Epidermal melanocyte (primary cell): Measurements from ENCODE around the gene MARCHF11.

Source experiments
- DNase-seq: peaks from one replicate; pipeline ENCODE4 v3.0.0; 2011; ENCODE audit warnings: low spot score; ENCODE audit not compliant: insufficient read length

MARCHF11 gene, protein sequence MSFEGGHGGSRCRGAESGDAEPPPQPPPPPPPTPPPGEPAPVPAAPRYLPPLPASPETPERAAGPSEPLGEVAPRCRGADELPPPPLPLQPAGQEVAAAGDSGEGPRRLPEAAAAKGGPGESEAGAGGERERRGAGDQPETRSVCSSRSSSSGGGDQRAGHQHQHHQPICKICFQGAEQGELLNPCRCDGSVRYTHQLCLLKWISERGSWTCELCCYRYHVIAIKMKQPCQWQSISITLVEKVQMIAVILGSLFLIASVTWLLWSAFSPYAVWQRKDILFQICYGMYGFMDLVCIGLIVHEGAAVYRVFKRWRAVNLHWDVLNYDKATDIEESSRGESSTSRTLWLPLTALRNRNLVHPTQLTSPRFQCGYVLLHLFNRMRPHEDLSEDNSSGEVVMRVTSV

DNA sequence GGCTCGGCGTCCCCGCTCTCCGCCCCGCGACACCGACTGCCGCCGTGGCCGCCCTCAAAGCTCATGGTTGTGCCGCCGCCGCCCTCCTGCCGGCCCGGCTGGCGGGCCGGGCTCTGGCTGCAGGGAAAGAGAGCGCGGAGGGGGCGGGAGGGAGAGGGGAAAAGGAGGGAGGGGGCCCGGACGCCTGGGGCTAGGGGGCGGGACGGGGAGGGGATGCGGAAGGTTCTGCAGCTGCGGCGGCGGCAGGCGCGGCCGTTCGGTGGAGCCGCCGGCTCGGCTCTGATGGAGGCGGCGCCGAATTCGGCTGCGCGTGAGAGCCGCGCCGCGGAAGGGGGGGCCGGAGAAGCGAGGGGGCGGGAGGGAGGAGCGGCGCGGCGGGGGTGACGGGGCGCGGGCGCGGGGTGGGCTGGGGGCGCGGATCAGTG is at the start of gene MARCHF11:
Gene MARCHF11 (minus strand): TSS at position 281 of the 425 bp plus-strand sequence. CDS start 216 bp downstream, at position 65.
- no peak for DNase-seq

DNA sequence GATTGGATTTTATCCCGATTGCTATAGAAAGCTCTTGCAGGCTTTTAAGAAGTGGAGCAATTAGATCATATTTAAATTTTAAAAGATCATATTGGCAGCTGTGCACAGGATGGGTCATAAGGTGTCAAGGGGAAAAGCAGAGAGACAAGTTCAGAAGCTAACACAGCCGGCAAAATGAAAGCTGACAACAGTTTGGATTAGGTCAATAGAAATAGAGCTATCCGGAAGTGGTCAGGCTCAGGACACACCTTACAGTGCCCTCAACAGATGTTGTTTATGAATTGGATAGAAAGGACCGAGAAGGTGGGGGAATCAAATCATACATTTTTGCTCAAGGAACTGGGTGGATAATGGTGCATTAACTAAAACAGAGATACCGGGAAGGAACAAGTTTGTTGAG is 46.3 kb upstream of the MARCHF11 start:
- DNase-seq, result no peak

DNA sequence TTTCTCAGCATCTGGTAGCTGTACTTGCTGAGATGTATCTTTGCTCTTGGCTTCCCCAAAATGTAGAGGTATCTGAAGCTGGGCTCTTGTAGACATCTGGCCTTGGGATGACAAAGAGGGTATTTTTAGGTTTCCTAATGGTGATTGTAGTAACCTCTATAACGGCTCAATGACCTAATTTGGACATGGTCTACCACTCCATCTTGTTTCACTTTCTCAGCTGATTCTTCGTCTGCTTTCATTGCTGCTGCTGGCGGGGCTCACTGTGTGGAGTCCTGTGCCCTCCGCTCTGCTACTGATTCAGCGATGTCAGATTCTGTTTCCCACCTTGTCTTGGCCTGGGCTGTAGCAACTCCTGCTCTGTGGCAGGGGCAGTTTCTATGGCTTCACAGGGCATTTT is 12.7 kb upstream of the MARCHF11 start:
- no peak for DNase-seq

DNA sequence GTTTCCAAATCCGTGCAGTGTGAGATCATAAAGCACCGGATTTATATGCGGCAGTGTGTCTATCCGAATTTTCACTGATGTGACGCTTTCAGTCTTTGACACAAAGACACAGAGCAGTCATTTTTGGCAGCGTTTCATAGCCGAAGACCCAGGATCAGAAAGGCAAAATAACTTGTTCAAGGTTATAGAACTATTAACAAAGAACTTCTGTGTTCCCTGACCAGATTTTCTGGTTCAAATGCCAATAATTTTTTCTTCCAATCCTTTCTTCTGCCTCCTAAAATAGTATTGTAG is 1.1 kb upstream of the MARCHF11 start:
- no peak for DNase-seq

DNA sequence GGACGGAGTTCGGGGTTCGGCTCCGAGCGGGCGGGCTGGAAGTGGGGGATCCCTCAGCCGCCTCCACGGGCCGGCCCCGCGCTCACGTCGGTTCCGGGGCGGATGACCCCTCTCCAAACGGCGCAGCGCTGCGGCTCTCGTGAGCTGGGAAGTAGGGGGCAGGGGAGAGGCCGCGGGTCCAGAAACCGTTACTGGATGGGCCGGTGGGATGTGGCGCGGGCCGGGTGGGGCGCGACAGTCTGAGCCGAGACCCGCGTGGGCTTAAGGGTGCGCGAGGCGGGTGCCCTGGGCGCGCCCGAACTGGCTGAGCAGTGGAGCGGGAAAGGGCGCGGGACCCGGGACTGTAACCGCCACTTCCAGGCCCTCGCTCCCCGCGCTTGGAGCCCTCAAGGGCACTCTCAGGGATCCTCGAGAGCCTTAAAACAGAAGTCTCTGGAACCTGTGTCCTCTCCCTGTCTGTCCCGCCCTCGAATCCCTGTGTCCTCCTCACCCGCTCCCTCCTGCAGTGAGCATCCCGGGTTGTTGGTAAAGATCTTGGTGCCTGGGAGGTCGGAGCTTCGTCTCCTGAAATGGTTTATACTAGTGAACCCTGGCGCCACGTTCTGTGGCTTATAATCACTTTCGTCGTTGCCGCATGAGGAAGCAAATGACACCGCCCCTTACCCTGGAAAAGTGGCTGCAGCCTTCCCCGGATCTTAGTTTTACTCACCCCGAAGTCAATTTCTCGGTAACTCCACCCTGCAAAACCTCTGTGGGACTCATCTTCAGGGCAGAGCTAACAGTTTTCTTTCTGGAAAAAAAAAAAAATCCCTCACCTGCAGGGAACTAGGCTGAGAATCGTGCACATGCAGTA is 571 bp upstream of the MARCHF11 start:
- no peak for DNase-seq

DNA sequence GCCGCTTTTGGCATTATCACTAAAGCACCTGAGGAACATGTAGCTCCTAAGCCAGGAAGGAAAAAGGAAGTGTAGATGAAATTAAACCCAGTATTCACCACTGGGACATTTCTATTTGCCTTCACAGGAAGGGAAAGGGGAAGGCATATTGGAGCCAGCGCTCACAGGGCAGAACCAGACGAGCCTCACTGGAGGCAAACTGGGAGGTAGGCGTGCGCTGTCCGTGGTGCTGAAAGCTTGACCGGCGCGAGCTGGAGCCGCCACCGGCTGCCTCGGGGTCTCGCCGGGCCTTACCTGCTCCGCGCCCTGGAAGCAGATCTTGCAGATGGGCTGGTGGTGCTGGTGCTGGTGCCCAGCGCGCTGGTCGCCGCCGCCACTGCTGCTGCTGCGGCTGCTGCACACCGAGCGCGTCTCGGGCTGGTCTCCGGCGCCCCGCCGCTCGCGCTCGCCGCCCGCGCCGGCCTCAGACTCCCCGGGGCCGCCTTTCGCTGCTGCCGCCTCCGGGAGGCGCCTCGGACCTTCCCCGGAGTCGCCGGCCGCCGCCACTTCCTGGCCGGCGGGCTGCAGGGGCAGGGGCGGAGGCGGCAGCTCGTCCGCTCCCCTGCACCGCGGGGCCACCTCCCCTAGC is 732 bp downstream of the MARCHF11 start:
- peak; percentile 27 for DNase-seq

DNA sequence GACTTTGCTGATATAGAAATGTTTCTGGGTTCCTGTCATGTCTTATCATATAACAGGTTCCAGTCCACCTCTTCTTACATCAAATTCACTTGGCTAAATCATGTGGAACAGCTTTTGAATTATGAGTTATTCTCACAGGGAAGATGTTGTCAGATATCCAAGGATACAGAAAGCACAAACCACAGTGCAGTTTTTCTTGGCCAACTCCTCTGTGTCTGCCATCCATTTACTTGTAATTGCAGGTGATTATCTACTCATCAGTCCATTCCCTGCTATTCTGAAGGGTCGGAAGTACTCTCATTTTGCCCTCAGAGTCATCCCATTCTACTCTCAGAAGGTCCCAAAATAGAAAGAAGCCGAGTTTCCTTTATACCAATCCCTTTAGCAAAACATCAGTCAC is 10.0 kb downstream of the MARCHF11 start:
- no peak for DNase-seq

DNA sequence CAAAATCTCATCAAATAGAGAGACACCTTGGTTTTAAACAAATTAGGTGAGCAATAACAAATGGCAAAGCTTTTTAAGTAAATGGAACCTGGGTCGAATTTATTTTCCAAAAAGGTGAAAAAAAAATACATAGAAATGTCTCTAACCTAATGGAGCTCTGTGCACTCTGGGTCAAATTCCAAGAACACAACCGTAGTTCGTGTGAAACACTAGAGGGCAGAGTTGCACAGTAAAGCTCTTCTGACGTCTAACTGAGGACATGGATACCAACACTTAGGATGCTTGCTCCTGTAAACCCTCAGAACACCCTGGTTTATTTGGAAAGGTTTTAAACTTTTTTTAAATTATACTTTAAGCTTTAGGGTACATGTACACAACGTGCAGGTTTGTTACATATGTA is 18.9 kb downstream of the MARCHF11 start:
- peak; percentile 45 for DNase-seq

DNA sequence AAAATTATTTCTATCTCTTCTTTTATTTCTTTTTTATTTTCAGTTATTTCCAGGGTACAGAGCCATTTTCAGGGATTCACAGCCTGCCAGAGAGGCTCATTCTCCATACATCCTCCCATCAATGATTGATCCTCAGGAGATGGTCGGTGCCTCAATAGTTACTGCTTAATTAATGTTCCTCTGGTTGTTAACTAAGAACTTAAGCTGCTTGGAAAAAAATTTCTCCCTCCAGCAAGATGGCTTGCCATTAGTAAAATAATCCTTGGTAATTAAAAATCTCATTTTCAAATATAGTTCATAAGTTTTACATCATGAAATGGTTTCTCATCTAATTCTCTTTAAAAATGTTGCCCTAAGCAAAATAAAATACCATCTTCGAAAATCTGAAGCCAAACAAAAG is 20.0 kb downstream of the MARCHF11 start:
- DNase-seq, result no peak

DNA sequence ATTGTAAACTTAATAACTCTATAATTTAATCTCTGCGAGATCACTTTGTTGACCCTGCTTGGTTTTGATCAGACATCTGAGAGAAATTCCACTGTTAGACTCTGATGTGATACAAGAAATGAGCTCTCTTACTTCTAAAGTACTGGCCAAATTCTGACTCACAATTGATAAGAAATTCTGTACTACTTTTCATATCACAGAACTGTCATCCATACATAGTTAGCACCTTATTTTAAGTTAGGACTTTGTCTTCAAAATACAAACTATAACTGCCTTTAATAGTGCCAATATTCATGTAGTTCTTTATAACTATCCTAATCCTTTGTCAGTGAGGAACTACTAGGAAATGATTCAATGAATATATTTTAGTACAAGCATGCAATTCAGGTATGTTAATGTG is 23.4 kb downstream of the MARCHF11 start:
- DNase-seq, result no peak

DNA sequence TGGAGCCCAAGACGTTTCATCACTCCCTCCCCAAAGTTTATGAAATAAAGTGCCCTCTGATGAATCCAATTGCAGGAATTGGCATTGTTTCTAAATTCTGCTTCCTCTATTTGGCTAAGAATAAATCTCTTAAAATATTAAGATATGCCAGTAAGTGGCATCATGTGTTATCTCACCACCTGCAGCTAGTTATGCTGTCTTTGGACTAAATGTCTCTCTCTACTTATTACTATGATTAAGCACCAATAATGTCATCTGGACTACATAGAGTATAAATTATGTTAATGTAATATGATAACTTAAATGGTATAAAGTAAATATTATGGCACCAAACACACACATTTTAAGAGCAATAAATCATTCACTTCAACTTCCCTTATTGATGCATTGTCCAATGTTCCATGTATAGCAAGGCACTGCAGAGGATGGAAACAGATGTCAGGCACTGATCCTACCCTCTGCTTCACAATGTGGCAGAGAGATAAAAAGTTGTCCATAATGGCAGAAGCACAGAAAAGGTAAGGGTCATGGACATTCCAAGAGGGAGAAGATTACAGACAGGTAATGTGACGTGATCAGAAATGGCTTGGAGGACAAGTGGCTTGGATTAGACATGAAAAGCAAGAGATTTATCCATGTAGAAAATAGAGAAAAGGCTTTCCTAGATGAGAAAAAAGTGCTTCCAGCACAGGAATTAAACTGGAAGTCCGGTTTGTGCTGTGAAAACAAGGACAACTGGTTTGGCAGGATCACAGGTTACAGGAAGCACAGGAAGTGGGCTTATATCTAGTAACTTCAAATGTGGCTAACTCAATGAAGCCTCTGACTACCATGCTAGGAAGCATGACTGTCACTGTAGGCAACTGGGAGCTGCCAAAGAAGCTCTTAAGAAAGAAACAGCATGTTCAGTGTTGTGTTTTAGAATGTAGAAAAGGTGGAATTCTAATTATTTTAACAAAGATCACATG is 26.7 kb downstream of the MARCHF11 start:
- no peak for DNase-seq

DNA sequence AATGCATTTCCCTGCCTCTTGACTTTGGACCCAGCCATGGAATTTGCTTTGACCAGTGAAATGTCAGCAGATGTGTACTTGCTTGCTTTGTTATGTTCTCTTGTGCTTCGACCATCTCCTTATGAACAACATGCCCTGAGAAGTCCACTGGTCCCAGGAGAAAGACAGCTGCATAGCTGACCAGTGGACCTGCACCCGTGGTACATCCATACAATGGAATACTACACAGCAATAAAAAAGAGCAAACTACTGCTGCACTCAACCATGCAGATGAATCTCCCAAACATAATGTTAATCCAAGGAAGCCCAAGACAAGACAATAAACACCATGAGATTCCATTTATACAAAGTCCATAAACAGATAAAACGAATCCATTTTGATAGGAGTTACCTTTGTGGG is 30.0 kb downstream of the MARCHF11 start:
- DNase-seq, result no peak

DNA sequence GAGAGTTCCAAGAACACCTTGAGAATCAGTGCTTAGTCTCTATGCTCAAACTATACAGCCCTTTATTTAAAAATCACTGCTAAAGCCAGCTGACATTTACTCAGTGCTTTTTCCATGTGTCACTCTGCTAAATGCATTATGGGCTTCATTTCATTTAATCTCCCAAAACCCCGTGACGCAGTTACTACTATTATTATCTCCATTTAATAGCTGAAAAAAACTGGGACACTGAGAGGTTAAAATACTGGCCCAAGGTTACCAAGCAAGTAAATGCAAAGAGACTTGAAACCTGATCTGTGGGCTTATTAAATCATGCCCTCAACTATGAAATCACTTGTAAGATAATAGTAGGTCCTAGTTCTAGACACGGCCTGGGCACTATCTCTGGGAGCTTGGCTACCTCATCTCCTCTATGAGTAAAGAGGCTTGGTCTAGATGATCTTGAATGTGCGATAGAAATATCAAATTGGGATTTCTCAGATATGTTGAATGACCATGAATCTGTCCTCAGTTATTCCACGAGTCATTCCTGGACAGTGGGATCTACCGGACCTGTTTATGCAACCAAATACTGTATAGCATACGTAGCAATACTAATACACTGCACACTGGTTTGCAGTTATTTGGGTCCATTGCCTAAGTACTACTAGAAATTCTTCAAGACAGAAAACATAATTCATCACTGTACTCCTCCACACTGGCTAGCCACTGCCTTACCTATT is 32.3 kb downstream of the MARCHF11 start:
- DNase-seq, result no peak

DNA sequence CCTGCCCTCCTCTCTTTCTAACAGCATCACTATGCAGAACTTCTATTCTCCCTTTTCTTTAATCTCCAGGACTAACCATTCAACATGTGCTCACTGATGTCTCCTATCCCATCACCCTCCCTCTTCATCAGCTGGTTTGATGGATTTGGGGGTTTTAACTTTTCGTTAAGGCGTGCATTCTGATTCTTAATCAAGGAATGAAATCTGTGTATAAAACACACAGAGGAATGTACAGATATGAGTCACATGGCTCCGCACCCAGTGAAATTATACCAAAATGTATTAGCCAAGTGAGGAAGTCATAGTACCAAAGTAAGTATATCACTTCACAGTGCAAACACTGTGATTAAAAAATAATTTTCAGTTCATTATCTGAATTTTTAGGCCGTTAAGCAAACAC is 35.2 kb downstream of the MARCHF11 start:
- DNase-seq, result no peak

DNA sequence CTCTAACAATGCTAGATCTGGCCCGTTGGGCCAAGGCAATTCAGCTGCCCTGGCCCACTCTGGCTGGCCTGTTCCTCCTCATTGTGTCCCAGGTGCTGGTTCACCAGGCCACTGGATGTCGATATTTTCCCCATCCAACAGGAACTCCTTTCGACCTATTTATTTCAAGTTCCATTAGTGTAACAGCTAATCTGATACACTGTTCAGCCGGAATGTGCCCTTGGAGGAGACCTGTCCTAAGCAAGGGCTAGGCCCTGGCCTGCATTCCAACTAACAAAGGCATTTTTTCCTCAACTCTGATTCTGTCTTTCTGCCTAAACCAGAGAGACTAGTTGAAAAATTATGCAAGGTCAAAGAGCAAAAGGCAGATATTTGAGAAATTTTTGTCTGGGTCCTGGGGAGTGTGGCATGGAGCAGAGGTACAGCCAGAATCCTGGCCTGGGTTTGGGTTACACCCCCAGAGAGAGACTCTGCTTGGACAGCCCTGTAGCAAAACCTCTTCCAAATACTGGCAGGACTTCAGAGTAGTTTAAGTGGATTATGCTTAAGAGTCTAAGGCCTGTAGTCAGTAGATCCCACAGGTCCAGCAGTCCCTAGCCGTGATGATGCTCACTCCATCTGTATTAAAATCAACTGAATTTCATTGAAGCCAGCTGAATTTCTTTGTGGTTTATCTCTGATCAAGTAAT is 36.1 kb downstream of the MARCHF11 start:
- no peak for DNase-seq

DNA sequence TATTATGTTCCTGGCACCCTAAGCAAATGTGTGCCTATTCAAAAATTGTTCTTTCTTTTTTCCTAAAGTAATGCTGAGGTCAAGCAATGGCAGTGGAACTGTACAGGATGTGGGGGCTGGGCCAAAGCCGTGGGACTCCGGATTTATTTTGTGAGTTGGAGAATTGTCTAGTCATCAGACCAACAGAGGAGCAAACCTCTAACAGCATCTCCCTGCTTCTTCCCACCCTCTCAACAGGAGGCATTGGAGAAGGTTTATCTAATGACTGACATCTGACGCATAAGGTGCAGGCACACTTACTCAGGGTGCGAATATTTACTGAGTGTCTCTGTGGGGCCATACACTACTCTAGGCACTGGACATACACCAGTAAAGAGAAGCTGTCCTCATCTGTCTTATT is 38.6 kb downstream of the MARCHF11 start:
- no peak for DNase-seq

DNA sequence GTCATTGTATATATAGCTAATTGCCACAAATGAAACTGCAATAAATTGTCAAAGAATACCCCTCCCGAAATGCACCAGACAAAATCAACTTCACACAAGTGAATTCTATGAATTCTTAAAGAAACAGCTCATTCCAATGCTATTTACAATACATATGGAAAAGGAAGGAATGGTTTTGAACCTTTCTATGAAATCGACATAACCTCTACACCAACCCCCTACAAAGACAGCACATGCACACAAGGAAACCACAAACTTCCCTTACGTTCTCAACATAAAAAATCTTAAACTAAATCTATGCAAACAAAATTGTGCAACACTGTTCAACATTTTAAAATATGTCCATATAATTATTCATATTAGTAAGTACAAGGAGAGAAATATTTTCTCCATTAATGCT is 39.2 kb downstream of the MARCHF11 start:
- no peak for DNase-seq

DNA sequence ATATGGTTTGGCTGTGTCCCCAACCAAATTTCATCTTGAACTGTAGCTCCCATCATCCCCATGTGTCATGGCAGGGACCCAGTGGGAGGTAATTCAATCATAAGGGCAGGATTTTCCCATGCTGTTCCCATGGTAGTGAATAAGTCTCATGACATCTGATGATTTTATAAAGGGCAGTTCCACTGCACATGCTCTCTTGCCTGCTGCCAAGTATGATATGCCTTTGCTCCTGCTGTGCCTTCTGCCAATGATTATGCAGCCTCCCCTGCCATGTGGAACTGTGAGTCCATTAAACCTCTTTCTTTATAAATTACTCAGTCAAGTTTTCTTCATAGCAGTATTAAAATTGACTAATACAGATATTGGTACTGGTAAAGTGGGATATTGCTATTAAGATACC is 42.4 kb downstream of the MARCHF11 start:
- no peak for DNase-seq

DNA sequence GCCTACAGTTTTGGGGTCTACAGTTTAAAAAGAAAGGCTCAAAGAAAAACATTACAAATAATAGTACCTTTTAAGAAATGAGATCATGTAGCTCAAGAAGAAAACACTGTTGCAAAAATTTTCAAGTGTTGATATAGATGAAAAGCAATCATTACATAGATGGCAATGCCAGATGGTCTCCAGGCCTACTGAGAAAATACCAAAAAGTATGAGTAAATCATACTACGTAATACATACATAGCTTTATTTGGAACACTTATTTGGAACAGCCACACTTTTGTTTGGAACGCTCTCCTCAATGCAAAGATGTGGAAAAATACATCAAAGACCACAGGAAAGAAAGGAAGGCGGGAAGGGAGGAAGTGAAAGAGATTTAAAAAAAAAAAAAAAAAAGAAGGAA is 44.1 kb downstream of the MARCHF11 start:
- no peak for DNase-seq

DNA sequence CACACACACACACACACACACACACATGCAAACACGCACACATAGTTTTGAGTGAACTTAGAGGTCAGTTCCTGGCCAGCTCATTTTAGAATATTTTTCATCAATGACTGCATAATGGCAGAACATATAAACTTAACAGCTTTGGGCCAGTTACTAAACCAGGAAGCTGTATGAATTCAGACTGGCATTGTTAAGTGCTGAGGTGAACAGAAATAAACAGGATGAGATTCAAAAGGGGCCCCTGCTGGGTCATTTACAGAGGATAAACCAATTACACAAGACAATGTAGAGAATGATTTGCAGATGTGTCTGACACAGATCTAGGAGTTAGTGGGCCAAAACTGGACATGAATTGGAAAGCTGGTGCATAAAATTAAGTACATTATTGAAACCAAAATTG is 44.6 kb downstream of the MARCHF11 start:
- DNase-seq, result no peak
